Tibial nerve (tissue), 4 donors: ENCODE measurements around the gene CCDC85C. TPM values are rescaled to one million over a fixed set of nuclear protein-coding genes. Genes with fewer than 3 reads are reported as not detected.
A peak's percentile ranks its signal among the peaks of the same experiment; 100 is the strongest.

Experiments
- DNase-seq, 2 donors: peaks; one replicate each; pipeline ENCODE4 v3.0.0-alpha.2; 2019; ENCODE audit warnings: low spot score in 2 of 2
- H3K27ac ChIP-seq, 4 donors: fragments of 200-600 bp; sonication (generic) in 3 of 4; one replicate each; pipeline ENCODE4 v1.5.1; 2017 to 2019; ENCODE audit warnings: mild to moderate bottlenecking in 1 of 4
- H3K27me3 ChIP-seq, 2 donors: fragments of 200-600 bp; sonication (generic) in 1 of 2; one replicate each; pipeline versions ENCODE4 v1.5.1 to v1.6.0; 2017 to 2019
- H3K36me3 ChIP-seq, 3 donors: fragments of 200-600 bp; sonication (generic); one replicate each; pipeline ENCODE4 v1.5.1; 2018 to 2019
- H3K4me1 ChIP-seq, 4 donors: fragments of 200-600 bp; sonication (generic) in 3 of 4; one replicate each; pipeline ENCODE4 v1.5.1; 2017 to 2019
- H3K4me3 ChIP-seq, 4 donors: fragments of 200-600 bp; sonication (generic) in 3 of 4; one replicate each; pipeline ENCODE4 v1.5.1; 2017 to 2019; ENCODE audit warnings: mild to moderate bottlenecking in 1 of 4, moderate library complexity in 1 of 4
- H3K9me3 ChIP-seq, 4 donors: fragments of 200-600 bp; sonication (generic) in 3 of 4; one replicate each; pipeline ENCODE4 v1.5.1; 2017 to 2019
- CTCF ChIP-seq, 5 experiments: fragments of 200-600 bp in 3 of 5; fragments of 450-650 bp in 2 of 5; sonication (generic) in 3 of 5; IDR thresholded peaks; one replicate each; pipeline ENCODE4 v1.5.1; 2016 to 2019; ENCODE audit warnings: antibody characterized with exemption in 5 of 5, mild to moderate bottlenecking in 3 of 5, moderate library complexity in 2 of 5
- EP300 ChIP-seq, 2 donors: sonication (generic); formaldehyde crosslinking; IDR thresholded peaks; one replicate each; pipeline ENCODE4 v1.6.1; 2017; ENCODE audit warnings: antibody characterized with exemption in 2 of 2, mild to moderate bottlenecking in 1 of 2
- POLR2A ChIP-seq, 2 donors: fragments of 450-650 bp; IDR thresholded peaks; one replicate each; pipeline ENCODE4 v1.6.1; 2017; ENCODE audit warnings: antibody characterized with exemption in 2 of 2, mild to moderate bottlenecking in 2 of 2, moderate library complexity in 2 of 2
- WGBS, 2 donors: methylation state at CpG; one replicate each; pipeline ENCODE4 v1.1.5; 2018; 5-methylcytosine and 5-hydroxymethylcytosine counted together
- total RNA-seq, 4 donors: library from RNA; depleted of rRNA; stranded (reverse); fragments of >200 nt; gene quantifications; one replicate each; pipeline ENCODE4 v1.1.0, GENCODE V29; 2016

CCDC85C gene
- total RNA-seq, 4 donors from 2014 or later: 0.60 to 4.6 (median 1.8) TPM

GRCh38 chr14:99576304-99576703 is 27.7 kb downstream of the CCDC85C start:
- H3K4me3 ChIP-seq: no peak overlapping the region
- peak overlapping the region in 1 of 4 donors; percentile 17 for H3K27ac ChIP-seq
- TF ChIP-seq POLR2A (IDR thresholded peaks at IDR 0.05) (no peak), EP300 (IDR thresholded peaks at IDR 0.05) (no peak)
- no peaks in the 10 kb centered on the region for H3K27me3 ChIP-seq
- no peaks in the 10 kb centered on the region for H3K36me3 ChIP-seq
- DNase-seq: no peak
- WGBS, 2 donors: 85 to 89% methylated on average over 3 to 5 of the region's 5 CpGs
- H3K4me1 ChIP-seq: peaks cover 0 to 74% (median 18%) of the 10 kb centered on the region in 4 donors
- H3K9me3 ChIP-seq: no peaks in the 10 kb centered on the region

- H3K4me3 ChIP-seq: no peak overlapping the region
- DNase-seq: no peak
- no peaks in the 10 kb centered on the region for H3K36me3 ChIP-seq
- H3K4me1 ChIP-seq: peaks cover 0 to 71% (median 20%) of the 10 kb centered on the region in 4 donors
- no peaks in the 10 kb centered on the region for H3K9me3 ChIP-seq
- peak overlapping the region in 2 of 4 donors; percentile 17 to 70 for H3K27ac ChIP-seq
- no peaks in the 10 kb centered on the region for H3K27me3 ChIP-seq
- 77 to 90% methylated on average over 17 to 19 of the region's 22 CpGs for WGBS, 2 donors
- TF ChIP-seq CTCF (IDR thresholded peaks at IDR 0.05): no peak
- no peak for TF ChIP-seq POLR2A (IDR thresholded peaks at IDR 0.05)
- no peak for TF ChIP-seq EP300 (IDR thresholded peaks at IDR 0.05)
These were observed 28.7 kb downstream of the CCDC85C start for GRCh38 chr14:99575043-99576023.

GRCh38 chr14:99574099-99574880 is 29.7 kb downstream of the CCDC85C start:
- peak in 1 of 2 donors; percentile 38 for DNase-seq
- TF ChIP-seq CTCF (IDR thresholded peaks at IDR 0.05): no peak
- no peak for TF ChIP-seq POLR2A (IDR thresholded peaks at IDR 0.05)
- no peak for TF ChIP-seq EP300 (IDR thresholded peaks at IDR 0.05)
- no peaks in the 10 kb centered on the region for H3K36me3 ChIP-seq
- H3K9me3 ChIP-seq: no peaks in the 10 kb centered on the region
- no peak overlapping the region for H3K4me3 ChIP-seq
- no peaks in the 10 kb centered on the region for H3K27me3 ChIP-seq
- H3K27ac ChIP-seq: peak overlapping the region in 3 of 4 donors; percentile 17 to 70 (median 46)
- H3K4me1 ChIP-seq: peaks cover 0 to 69% (median 20%) of the 10 kb centered on the region in 4 donors
- WGBS, 2 donors: 40 to 47% methylated on average over 11 of the region's 11 CpGs

- no peak for DNase-seq
- TF ChIP-seq CTCF (IDR thresholded peaks at IDR 0.05): no peak
- TF ChIP-seq EP300 (IDR thresholded peaks at IDR 0.05): no peak
- no peak for TF ChIP-seq POLR2A (IDR thresholded peaks at IDR 0.05)
- no peak overlapping the region for H3K27ac ChIP-seq
- no peak overlapping the region for H3K4me3 ChIP-seq
- 80 to 81% methylated on average over 4 to 13 of the region's 15 CpGs for WGBS, 2 donors
- no peaks in the 10 kb centered on the region for H3K9me3 ChIP-seq
- peaks cover 0 to 67% (median 23%) of the 10 kb centered on the region in 4 donors for H3K4me1 ChIP-seq
- H3K27me3 ChIP-seq: no peaks in the 10 kb centered on the region
- H3K36me3 ChIP-seq: no peaks in the 10 kb centered on the region
These were observed 30.4 kb downstream of the CCDC85C start for GRCh38 chr14:99573436-99574098.

- WGBS, 2 donors: 74 to 82% methylated on average over 7 to 16 of the region's 16 CpGs
- no peak for DNase-seq
- no peak overlapping the region for H3K27ac ChIP-seq
- H3K36me3 ChIP-seq: no peaks in the 10 kb centered on the region
- H3K27me3 ChIP-seq: no peaks in the 10 kb centered on the region
- H3K9me3 ChIP-seq: no peaks in the 10 kb centered on the region
- peaks cover 0 to 72% (median 25%) of the 10 kb centered on the region in 4 donors for H3K4me1 ChIP-seq
- TF ChIP-seq CTCF (IDR thresholded peaks at IDR 0.05): no peak
- TF ChIP-seq POLR2A (IDR thresholded peaks at IDR 0.05): no peak
- TF ChIP-seq EP300 (IDR thresholded peaks at IDR 0.05): no peak
- no peak overlapping the region for H3K4me3 ChIP-seq
These were observed 31.0 kb downstream of the CCDC85C start for GRCh38 chr14:99573000-99573330.
